ENCODE results near the gene UBE2E2.

UBE2E2 gene

DNA sequence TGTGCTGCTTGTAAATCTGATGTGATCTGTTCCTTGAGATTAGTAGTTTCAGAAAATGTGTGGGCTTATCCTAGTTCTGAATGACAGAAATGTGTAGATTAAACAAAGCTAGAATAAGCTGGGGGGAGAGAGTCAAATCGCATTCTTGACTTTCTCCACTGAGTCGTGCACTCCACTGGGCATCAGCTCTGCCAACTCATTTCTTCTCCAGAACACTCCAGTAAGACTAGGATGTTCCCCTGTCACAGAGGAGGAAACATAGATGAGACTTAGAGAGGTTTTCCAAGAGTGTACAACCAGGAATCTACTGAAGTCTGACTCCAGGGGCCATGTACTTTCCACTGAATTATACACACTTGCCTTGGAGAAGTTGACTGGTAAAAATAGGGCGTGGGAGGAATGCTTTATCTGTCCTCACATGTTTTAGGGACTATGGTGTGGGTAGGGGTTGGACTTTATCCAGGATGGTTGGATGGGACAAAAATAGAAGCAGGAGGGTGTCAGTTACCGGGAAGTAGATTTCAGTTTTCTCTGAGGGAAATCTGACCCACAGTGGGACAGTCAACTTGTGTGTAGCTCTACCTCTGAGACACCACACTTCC is 298.2 kb downstream of the UBE2E2 start:
- no peak for TF ChIP-seq CTCF (IDR thresholded peaks at IDR 0.05; ENCODE audit: insufficient read depth, low read depth, low read length, missing control alignments)
- peak; percentile 50 for DNase-seq (ENCODE audit: low read depth)
- no peak overlapping the region for H3K4me3 ChIP-seq (ENCODE audit: low read length)

DNA sequence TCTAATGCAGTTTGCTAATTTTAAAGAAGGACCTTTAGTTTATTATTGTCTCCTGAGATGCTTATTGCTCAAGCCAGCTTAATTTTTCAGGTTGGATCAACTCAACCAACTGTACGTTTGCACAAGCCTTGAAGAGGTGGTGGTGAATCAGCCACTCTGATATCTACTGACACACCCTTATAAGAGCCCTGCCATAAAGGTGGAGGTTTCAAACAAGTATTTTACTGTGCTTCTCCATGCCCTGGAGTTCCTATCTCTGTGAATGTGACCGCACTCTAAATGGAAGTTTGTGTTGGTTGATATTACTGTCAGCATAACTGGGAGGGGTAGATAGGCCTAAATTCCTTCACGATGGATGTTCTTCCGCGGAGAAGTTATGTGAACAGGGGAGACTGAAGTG is 305.3 kb downstream of the UBE2E2 start:
- TF ChIP-seq CTCF (IDR thresholded peaks at IDR 0.05; ENCODE audit: insufficient read depth, low read depth, low read length, missing control alignments), result no peak
- DNase-seq (ENCODE audit: low read depth), result peak; percentile 62
- H3K4me3 ChIP-seq (ENCODE audit: low read length), result no peak overlapping the region

GRCh38 chr3:23518441-23518840 is 315.3 kb downstream of the UBE2E2 start:
- no peak for DNase-seq (ENCODE audit: low read depth)
- no peak for TF ChIP-seq CTCF (IDR thresholded peaks at IDR 0.05; ENCODE audit: insufficient read depth, low read depth, low read length, missing control alignments)
- no peak overlapping the region for H3K4me3 ChIP-seq (ENCODE audit: low read length)

GRCh38 chr3:23519314-23520208 is 316.4 kb downstream of the UBE2E2 start:
- no peak for DNase-seq (ENCODE audit: low read depth)
- no peak overlapping the region for H3K4me3 ChIP-seq (ENCODE audit: low read length)
- TF ChIP-seq CTCF (IDR thresholded peaks at IDR 0.05; ENCODE audit: insufficient read depth, low read depth, low read length, missing control alignments), result no peak

- no peak overlapping the region for H3K4me3 ChIP-seq (ENCODE audit: low read length)
- no peak for TF ChIP-seq CTCF (IDR thresholded peaks at IDR 0.05; ENCODE audit: insufficient read depth, low read depth, low read length, missing control alignments)
- DNase-seq (ENCODE audit: low read depth), result no peak
These were observed 324.2 kb downstream of the UBE2E2 start for GRCh38 chr3:23527326-23527725.

DNA sequence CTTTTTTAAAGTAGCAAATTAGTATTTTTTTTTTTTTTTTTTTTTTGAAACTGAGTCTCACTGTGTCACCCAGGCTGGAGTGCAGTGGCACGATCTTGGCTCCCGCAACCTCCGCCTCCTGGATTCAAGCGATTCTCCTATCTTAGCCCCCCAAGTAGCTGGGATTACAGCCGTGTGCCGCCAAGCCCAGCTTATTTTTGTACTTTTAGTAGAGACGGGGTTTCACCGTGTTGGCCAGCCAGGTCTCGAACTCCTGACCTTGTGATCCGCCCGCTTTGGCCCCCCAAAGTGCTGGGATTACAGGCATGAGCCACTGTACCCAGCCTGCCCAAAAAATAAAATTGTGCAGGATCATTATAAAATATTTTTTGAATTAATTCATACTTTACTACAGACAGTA is 330.5 kb downstream of the UBE2E2 start:
- no peak for TF ChIP-seq CTCF (IDR thresholded peaks at IDR 0.05; ENCODE audit: insufficient read depth, low read depth, low read length, missing control alignments)

More for the DNA sequence above, 330.5 kb downstream of the UBE2E2 start:
- H3K4me3 ChIP-seq (ENCODE audit: low read length), result no peak overlapping the region
- no peak for DNase-seq (ENCODE audit: low read depth)
